H1 (cell line): ENCODE results near the gene TRMT61A.

Source experiments
- CBX5 ChIP-seq: fragments of 300-800, 300-1000 bp; sonication (generic); IDR thresholded peaks from 2 replicates; pipeline ENCODE4 v1.7.1; 2016; ENCODE audit warnings: antibody characterized with exemption, low read length, low read depth
- CEBPB ChIP-seq: IDR thresholded peaks from 2 replicates; pipeline ENCODE4 v1.6.1; 2012; ENCODE audit warnings: low read depth, low read length
- CHD2 ChIP-seq: IDR thresholded peaks from 2 replicates; pipeline ENCODE4 v1.6.1; 2012; ENCODE audit warnings: low read length, improper control_type of control experiment
- EZH2 ChIP-seq: fragments of 200-600 bp; sonication (generic); IDR thresholded peaks from 2 replicates; pipeline ENCODE4 v1.7.1; 2012; ENCODE audit warnings: low read depth, mild to moderate bottlenecking, moderate library complexity, low read length, inconsistent platforms; ENCODE audit not compliant: severe bottlenecking
- JUND ChIP-seq: IDR thresholded peaks from 2 replicates; pipeline ENCODE4 v1.6.1; 2011; ENCODE audit warnings: mild to moderate bottlenecking, improper control_type of control experiment, low read length
- POLR2A ChIP-seq, 2 experiments: IDR thresholded peaks; 1 replicate in 1 of 2; 2 replicates in 1 of 2; pipeline ENCODE4 v1.6.1; 2011; ENCODE audit warnings: low read depth in 2 of 2, low read length in 2 of 2, mild to moderate bottlenecking in 2 of 2; ENCODE audit errors: control extremely low read depth in 1 of 2
- SIX5 ChIP-seq: IDR thresholded peaks from 2 replicates; pipeline ENCODE4 v1.6.1; 2011; ENCODE audit warnings: mild to moderate bottlenecking, low read depth, low read length
- TEAD4 ChIP-seq: IDR thresholded peaks from 2 replicates; pipeline ENCODE4 v1.6.1; 2012; ENCODE audit warnings: low read depth, low read length, inconsistent platforms, mixed read lengths
- YY1 ChIP-seq: IDR thresholded peaks from 2 replicates; pipeline ENCODE4 v1.6.1; 2011; ENCODE audit warnings: low read depth, mild to moderate bottlenecking, low read length
- TF ChIP-seq, protein P1 (sequence below), 3 experiments: IDR thresholded peaks; 1 replicate in 2 of 3; 2 replicates in 1 of 3; pipeline versions ENCODE4 v1.5.1 to v1.6.1; 2011; ENCODE audit warnings: low read length in 3 of 3, mild to moderate bottlenecking in 3 of 3, inconsistent platforms in 2 of 3, low read depth in 1 of 3, moderate library complexity in 1 of 3; ENCODE audit not compliant: insufficient read depth in 1 of 3; ENCODE audit errors: control extremely low read depth in 1 of 3
- TF ChIP-seq, protein P2 (sequence below): IDR thresholded peaks from 2 replicates; pipeline ENCODE4 v1.6.1; 2012; ENCODE audit warnings: low read length, inconsistent platforms

DNA sequence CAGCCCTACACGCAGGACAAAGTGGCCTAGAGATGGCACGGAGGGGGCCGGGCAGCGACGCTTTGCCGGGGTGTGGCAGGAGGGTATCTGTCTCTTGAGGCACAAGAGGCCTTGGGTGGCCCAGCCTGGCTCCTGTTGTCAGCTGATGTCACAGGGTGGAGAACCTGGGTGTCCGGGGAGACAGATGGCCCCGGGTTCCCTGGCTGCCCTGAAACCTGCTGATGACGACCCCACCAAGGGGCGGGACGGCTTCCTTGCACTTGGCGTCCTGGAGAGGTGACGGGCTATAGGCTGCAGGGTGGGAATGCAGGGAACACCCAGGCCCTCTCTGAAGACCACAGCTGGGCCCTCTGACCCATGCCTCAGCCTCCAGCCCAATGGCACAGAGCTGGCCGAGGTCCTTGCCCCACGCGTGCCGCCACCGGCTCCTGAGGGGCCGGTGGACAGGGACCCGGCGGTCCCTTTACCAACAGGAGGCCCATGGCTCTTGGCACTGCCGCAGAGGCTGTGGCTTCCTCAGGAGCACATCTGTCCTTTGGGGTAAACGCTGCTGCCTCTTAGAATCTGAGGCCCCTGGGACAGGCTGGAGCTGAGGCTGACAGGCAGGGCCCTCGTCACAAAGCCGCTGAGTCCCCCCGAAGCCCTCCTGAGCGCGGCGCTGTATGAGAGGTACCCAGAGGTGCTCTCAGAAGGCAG lies 16.4 kb downstream of the TRMT61A start:
- TF ChIP-seq EZH2 (no peak), JUND (no peak), POLR2A (IDR thresholded peaks at IDR 0.05; ENCODE audit: control extremely low read depth in 1 of 2, low read depth in 2 of 2, low read length in 2 of 2) (no peak), CBX5 (no peak), CHD2 (no peak), CEBPB (no peak), TEAD4 (no peak), YY1 (no peak), SIX5 (no peak)
- TF ChIP-seq, protein P1, sequence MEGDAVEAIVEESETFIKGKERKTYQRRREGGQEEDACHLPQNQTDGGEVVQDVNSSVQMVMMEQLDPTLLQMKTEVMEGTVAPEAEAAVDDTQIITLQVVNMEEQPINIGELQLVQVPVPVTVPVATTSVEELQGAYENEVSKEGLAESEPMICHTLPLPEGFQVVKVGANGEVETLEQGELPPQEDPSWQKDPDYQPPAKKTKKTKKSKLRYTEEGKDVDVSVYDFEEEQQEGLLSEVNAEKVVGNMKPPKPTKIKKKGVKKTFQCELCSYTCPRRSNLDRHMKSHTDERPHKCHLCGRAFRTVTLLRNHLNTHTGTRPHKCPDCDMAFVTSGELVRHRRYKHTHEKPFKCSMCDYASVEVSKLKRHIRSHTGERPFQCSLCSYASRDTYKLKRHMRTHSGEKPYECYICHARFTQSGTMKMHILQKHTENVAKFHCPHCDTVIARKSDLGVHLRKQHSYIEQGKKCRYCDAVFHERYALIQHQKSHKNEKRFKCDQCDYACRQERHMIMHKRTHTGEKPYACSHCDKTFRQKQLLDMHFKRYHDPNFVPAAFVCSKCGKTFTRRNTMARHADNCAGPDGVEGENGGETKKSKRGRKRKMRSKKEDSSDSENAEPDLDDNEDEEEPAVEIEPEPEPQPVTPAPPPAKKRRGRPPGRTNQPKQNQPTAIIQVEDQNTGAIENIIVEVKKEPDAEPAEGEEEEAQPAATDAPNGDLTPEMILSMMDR (IDR thresholded peaks at IDR 0.05; ENCODE audit: control extremely low read depth in 1 of 3, insufficient read depth in 1 of 3, low read depth in 1 of 3, low read length in 3 of 3) = no peak
- TF ChIP-seq, protein P2, sequence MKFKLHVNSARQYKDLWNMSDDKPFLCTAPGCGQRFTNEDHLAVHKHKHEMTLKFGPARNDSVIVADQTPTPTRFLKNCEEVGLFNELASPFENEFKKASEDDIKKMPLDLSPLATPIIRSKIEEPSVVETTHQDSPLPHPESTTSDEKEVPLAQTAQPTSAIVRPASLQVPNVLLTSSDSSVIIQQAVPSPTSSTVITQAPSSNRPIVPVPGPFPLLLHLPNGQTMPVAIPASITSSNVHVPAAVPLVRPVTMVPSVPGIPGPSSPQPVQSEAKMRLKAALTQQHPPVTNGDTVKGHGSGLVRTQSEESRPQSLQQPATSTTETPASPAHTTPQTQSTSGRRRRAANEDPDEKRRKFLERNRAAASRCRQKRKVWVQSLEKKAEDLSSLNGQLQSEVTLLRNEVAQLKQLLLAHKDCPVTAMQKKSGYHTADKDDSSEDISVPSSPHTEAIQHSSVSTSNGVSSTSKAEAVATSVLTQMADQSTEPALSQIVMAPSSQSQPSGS = no peak
